Measurements from ENCODE around the gene BBS9. TPM values are rescaled to one million over a fixed set of nuclear protein-coding genes. Genes with fewer than 3 reads are reported as not detected.

The BBS9 gene
- total RNA-seq, 1 experiment from 2014 or later = 26.4 TPM

DNA sequence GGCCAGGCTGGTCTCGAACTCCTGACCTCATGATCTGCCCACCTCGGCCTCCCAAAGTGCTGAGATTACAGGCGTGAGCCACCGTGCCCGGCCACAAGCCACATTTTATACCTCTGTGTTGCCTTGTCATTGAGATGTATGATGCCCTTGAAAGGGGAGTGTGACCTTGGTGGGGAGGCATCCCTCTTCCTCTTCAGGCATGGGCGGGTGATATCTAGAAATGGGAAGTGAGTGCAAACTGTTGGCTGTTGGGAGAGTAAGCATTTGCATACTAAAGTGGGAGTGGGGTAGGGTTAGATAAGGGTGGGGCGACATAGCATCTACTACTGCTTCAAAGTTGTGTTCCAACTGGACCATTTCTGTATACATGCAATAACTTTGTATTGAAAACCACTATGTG lies 40.2 kb upstream of the BBS9 start:
- no peaks in the 10 kb centered on the region for H3K9me3 ChIP-seq (ENCODE audit: control insufficient read depth, low read depth, low read length)
- no peaks in the 10 kb centered on the region for H3K4me1 ChIP-seq (ENCODE audit: insufficient read depth, low read length)
- TF ChIP-seq, protein P1, sequence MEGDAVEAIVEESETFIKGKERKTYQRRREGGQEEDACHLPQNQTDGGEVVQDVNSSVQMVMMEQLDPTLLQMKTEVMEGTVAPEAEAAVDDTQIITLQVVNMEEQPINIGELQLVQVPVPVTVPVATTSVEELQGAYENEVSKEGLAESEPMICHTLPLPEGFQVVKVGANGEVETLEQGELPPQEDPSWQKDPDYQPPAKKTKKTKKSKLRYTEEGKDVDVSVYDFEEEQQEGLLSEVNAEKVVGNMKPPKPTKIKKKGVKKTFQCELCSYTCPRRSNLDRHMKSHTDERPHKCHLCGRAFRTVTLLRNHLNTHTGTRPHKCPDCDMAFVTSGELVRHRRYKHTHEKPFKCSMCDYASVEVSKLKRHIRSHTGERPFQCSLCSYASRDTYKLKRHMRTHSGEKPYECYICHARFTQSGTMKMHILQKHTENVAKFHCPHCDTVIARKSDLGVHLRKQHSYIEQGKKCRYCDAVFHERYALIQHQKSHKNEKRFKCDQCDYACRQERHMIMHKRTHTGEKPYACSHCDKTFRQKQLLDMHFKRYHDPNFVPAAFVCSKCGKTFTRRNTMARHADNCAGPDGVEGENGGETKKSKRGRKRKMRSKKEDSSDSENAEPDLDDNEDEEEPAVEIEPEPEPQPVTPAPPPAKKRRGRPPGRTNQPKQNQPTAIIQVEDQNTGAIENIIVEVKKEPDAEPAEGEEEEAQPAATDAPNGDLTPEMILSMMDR (conservative IDR thresholded peaks at IDR 0.05) = no peak
- peaks cover 1 to 4% (median 2%) of the 10 kb centered on the region in 3 experiments; a peak in 5 of 7 replicates for H3K36me3 Mint-ChIP-seq (ENCODE audit: insufficient read depth in 1 of 3, low read depth in 3 of 3)
- no peak overlapping the region for H2BK15ac ChIP-seq (ENCODE audit: low read depth, low read length)
- no peak overlapping the region; a peak in 1 of 7 replicates for H3K27ac Mint-ChIP-seq
- no peak overlapping the region for H3K14ac ChIP-seq (ENCODE audit: insufficient read depth, low read length)
- H3K56ac ChIP-seq (ENCODE audit: insufficient read length, low read depth, low read length) = no peak overlapping the region
- no peaks in the 10 kb centered on the region; a peak in 1 of 5 replicates for H3K9me3 Mint-ChIP-seq
- H2BK120ac ChIP-seq (ENCODE audit: low read depth, low read length, poor library complexity, severe bottlenecking) = no peak overlapping the region
- no peak overlapping the region for H2BK12ac ChIP-seq (ENCODE audit: insufficient read length, low read depth, low read length)
- DNase-seq = no peak
- no peak overlapping the region for H4K8ac ChIP-seq (replicated peaks; ENCODE audit: insufficient read length, low read depth, low read length)
- H3K79me1 ChIP-seq (ENCODE audit: insufficient read depth, low read depth, low read length, poor library complexity, severe bottlenecking) = no peaks in the 10 kb centered on the region
- H3K4me3 Mint-ChIP-seq = no peak overlapping the region
- no peaks in the 10 kb centered on the region for H4K20me1 ChIP-seq (ENCODE audit: control insufficient read depth, insufficient read depth, insufficient read length)
- H3K9ac ChIP-seq (ENCODE audit: extremely low read depth, insufficient read length, low read length) = no peak overlapping the region
- H3K4me1 Mint-ChIP-seq = no peaks in the 10 kb centered on the region
- H3T11ph ChIP-seq (ENCODE audit: low read length) = no peak overlapping the region
- H3K27me3 Mint-ChIP-seq (ENCODE audit: low read depth) = no peaks in the 10 kb centered on the region; the same call in 1 of the 2 replicates
- H2AFZ ChIP-seq (ENCODE audit: low read length) = no peak overlapping the region
- H3K23ac ChIP-seq (ENCODE audit: insufficient read length, low read depth, low read length) = no peak overlapping the region
- H2BK5ac ChIP-seq (ENCODE audit: insufficient read length, low read length) = no peak overlapping the region
- no peak overlapping the region for H4K91ac ChIP-seq (ENCODE audit: insufficient read length, low read depth, low read length)
- no peak overlapping the region for H2AK5ac ChIP-seq (ENCODE audit: insufficient read length, low read length)
- H3K4me2 ChIP-seq (ENCODE audit: insufficient read depth, insufficient read length, low read length) = no peak overlapping the region
- H3K27me3 ChIP-seq (ENCODE audit: insufficient read depth, low read length) = no peaks in the 10 kb centered on the region
- no peak overlapping the region for H2BK20ac ChIP-seq (ENCODE audit: low read depth, low read length, poor library complexity, severe bottlenecking)
- H3K23me2 ChIP-seq (ENCODE audit: insufficient read length, low read depth, low read length, poor library complexity, severe bottlenecking) = no peaks in the 10 kb centered on the region
- H3K79me2 ChIP-seq (ENCODE audit: insufficient read depth, low read length) = no peaks in the 10 kb centered on the region
- H4K5ac ChIP-seq (ENCODE audit: insufficient read length, low read depth, low read length) = no peak overlapping the region
- WGBS (ENCODE audit: extremely low coverage, insufficient read length, low lambda C conversion rate) = no CpG with 5 or more reads among the region's 7 CpGs
- no peak overlapping the region for H3K4ac ChIP-seq (ENCODE audit: low read depth, low read length)
- H3K18ac ChIP-seq (ENCODE audit: insufficient read length, low read depth, low read length) = no peak overlapping the region
- no peak overlapping the region for H3K27ac ChIP-seq (ENCODE audit: insufficient read length, low read depth, low read length)
